Suprapubic skin (tissue), 4 donors: ENCODE measurements around the gene AFF4.

Experiments used
- CTCF ChIP-seq, 2 donors: fragments of 200-600 bp in 1 of 2; fragments of 450-650 bp in 1 of 2; sonication (generic) in 1 of 2; IDR thresholded peaks; one replicate each; pipeline ENCODE4 v1.5.1; 2016 to 2019; ENCODE audit warnings: antibody characterized with exemption in 2 of 2, mild to moderate bottlenecking in 1 of 2, moderate library complexity in 1 of 2
- POLR2A ChIP-seq, 2 donors: fragments of 450-650 bp; IDR thresholded peaks; one replicate each; pipeline ENCODE4 v1.6.1; 2017; ENCODE audit warnings: antibody characterized with exemption in 2 of 2, mild to moderate bottlenecking in 2 of 2, moderate library complexity in 2 of 2
- POLR2AphosphoS5 ChIP-seq, 3 donors: sonication (generic); formaldehyde crosslinking; IDR thresholded peaks; one replicate each; pipeline ENCODE4 v1.6.1; 2017; ENCODE audit warnings: antibody characterized with exemption in 3 of 3

- TF ChIP-seq POLR2A (IDR thresholded peaks at IDR 0.05) = no peak
- no peak for TF ChIP-seq CTCF (IDR thresholded peaks at IDR 0.05)
- no peak for TF ChIP-seq POLR2AphosphoS5 (IDR thresholded peaks at IDR 0.05)
Observed at GRCh38 chr5:132828846-132829494, 134.5 kb downstream of the AFF4 start.
